GM12874 (cell line): ENCODE measurements around the gene MYCBP2.

ENCODE experiments used
- TF ChIP-seq, protein P1 (sequence below): IDR thresholded peaks from 2 replicates; pipeline ENCODE4 v1.5.1; 2011; ENCODE audit warnings: low read depth, mild to moderate bottlenecking, control low read depth, low read length, moderate library complexity; ENCODE audit not compliant: insufficient read depth

The MYCBP2 gene

DNA sequence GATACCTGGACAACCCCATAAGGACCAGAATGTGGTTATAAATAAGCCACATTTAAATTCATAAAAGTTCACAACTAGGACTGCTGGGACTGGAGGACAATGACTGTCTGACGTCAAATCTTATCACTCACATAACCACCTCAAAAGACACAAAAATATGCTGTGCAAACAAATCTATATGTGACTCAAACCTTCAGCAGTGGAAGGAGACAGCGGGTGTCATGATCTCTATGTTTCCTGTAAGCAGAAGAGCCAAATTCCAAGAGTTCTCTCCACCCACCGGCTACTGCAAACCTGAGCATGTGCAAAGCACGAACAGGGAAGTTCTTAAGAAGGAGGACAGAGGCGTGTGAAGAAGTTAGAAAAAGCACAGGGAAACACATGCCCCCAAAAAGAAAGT, 113.2 kb downstream of the MYCBP2 start:
- TF ChIP-seq, protein P1, sequence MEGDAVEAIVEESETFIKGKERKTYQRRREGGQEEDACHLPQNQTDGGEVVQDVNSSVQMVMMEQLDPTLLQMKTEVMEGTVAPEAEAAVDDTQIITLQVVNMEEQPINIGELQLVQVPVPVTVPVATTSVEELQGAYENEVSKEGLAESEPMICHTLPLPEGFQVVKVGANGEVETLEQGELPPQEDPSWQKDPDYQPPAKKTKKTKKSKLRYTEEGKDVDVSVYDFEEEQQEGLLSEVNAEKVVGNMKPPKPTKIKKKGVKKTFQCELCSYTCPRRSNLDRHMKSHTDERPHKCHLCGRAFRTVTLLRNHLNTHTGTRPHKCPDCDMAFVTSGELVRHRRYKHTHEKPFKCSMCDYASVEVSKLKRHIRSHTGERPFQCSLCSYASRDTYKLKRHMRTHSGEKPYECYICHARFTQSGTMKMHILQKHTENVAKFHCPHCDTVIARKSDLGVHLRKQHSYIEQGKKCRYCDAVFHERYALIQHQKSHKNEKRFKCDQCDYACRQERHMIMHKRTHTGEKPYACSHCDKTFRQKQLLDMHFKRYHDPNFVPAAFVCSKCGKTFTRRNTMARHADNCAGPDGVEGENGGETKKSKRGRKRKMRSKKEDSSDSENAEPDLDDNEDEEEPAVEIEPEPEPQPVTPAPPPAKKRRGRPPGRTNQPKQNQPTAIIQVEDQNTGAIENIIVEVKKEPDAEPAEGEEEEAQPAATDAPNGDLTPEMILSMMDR = no peak

DNA sequence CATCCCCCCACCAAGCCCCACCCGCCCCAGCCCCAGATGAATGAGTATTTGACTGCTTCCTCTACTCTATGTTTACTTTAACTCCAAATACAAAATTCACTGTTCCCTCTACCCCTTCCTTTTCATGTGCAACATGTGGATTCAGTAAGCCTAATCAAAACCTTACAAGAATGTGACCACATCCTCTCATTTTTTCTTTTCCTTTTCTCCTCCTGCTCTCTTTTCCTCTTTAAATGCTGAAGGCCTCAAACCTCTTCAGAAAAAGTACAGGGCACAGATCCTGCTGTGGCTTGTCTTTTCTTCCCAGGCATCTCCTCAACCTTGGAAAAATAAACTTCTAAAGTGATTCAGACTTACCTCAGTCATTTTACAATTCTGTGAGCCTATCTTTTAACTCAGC, 119.0 kb downstream of the MYCBP2 start:
- TF ChIP-seq, protein P1 = no peak

DNA sequence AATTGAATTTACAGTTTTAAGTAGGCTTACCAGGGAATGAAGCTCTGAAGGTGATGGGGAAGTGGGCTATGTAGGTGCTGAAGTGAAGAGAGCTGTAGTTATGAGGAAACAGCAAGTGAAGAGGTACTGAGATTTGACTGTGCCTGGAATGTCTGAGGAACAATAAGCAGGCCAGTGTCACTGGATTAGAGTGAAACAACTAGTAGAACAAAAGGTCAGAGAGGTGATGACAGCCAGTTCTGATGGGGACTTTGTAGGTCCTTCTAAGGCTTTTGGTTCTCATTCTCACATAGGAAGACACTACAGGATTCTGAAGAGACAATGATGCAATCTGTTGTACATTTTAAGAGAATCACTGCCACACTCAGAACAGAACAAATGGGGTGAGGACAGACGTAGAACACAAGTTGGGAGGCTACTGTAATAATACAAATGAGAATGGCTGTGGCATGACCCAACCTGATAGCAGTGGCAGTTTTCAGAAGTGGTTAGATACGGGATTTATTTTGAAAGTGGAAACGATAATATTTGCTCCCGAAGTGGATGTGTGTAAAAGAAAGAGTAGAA, 130.8 kb downstream of the MYCBP2 start:
- TF ChIP-seq, protein P1 = no peak

DNA sequence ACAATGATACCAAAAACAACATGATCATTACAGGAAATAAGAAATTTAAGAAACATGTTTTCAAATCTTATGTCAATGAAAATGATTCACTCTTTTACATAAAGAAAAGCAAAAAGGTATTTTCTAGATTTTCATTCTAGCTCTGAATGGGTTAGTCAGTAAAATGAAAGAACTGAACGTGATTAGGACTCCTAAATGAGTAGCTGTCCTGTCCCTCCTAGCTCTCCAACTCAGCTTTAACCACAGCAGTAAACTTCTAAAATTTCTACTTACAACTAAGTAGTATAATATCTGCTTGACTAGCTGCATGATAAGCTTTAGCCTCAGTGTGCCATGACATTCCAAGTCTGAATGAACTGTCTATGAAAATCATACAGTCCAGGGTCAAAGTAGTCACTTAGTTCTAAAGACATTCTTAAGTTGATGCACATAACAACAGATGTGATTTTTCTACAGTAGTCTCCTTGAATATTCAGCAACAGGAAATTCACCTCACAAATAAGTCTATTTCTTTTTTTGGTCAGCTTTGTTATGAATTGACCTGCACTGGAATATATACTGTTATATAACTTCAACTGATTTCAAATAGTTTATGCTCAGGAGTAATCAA, 136.4 kb downstream of the MYCBP2 start:
- TF ChIP-seq, protein P1 = no peak

DNA sequence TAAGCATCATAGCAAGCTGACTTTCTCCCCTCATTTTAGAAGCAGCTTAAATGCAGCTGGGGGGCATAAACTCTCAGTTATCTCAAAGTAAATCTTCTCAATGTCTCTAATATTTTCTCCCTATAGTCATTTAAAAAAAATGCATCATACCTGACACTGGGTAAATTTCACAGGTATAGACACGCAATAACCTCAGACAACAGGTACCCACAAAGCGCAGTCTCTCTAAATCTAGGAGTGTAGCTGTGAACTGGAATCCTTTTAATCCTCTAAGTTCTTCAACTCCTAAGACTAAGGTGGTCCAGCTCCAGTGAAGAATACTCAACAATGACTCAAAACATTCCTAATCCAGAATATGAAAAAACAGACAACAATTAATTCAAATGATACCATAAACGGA, 141.2 kb downstream of the MYCBP2 start:
- TF ChIP-seq, protein P1 = no peak

DNA sequence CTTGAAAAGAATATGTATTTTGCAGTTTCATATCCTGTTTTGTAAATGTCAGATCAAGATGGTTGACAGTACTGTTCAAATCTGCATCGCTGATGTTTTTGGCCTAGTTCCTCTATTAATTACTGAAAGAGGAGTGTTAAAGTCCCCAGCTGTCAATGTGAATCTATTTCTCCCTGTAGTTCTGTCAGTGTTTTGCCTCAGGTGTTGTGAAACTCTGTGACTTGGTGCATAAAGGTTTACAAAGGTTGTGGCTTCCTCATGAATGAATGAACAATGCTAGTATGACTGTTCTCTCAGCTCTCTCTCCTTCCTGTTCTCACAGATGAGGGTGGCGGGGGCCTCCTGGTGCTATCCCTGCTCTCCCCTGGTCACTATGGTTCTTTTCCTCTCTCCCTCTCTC, 142.4 kb downstream of the MYCBP2 start:
- TF ChIP-seq, protein P1 = no peak

DNA sequence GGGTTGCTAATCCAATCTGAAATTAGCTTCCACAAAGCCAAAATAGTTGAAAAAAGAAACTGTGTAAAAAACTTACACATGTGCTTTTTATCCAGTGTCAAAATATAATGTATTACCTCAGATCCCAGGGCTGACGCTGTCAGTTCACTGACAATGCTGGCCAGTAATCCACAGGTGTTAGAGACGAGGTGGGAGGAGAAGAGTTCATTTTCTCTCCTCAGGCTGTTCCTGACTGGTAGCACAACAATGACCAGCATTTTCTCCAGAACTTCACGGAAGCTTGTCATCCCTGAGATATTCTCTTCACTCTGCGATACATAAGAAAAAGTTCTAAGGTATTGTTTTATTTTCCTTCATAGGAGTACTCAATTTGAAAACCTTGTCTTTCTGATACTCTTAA, 146.9 kb downstream of the MYCBP2 start:
- TF ChIP-seq, protein P1 = no peak
